H9 (cell line): ENCODE results near the gene CNNM3. TPM values are rescaled to one million over a fixed set of nuclear protein-coding genes. Genes with fewer than 3 reads are reported as not detected.

Experiments
- DNase-seq: peaks from one replicate; pipeline ENCODE4 v3.0.0-alpha.2; 2017
- H2AFZ ChIP-seq: one replicate; pipeline ENCODE4 v1.6.1; 2013; ENCODE audit warnings: mild to moderate bottlenecking, low read length, control low read depth, moderate library complexity
- H2AK5ac ChIP-seq: 2 replicates; pipeline ENCODE4 v1.6.1; 2013; ENCODE audit warnings: low read length, control low read depth, mixed read lengths; ENCODE audit not compliant: insufficient read length
- H2BK120ac ChIP-seq: one replicate; pipeline ENCODE4 v1.6.1; 2013; ENCODE audit warnings: low read depth, mild to moderate bottlenecking, low read length, control low read depth, inconsistent platforms; ENCODE audit not compliant: poor library complexity, severe bottlenecking
- H2BK12ac ChIP-seq: 2 replicates; pipeline ENCODE4 v1.6.1; 2013; ENCODE audit warnings: low read length, control low read depth, mixed read lengths, low read depth; ENCODE audit not compliant: insufficient read length
- H2BK15ac ChIP-seq: 2 replicates; pipeline ENCODE4 v1.6.1; 2013; ENCODE audit warnings: low read depth, low read length, control low read depth
- H2BK20ac ChIP-seq: one replicate; pipeline ENCODE4 v1.6.1; 2013; ENCODE audit warnings: low read depth, mild to moderate bottlenecking, low read length, control low read depth, inconsistent platforms; ENCODE audit not compliant: poor library complexity, severe bottlenecking
- H2BK5ac ChIP-seq: 2 replicates; pipeline ENCODE4 v1.6.1; 2013; ENCODE audit warnings: low read length, control low read depth, mixed read lengths; ENCODE audit not compliant: insufficient read length
- H3K14ac ChIP-seq: 2 replicates; pipeline ENCODE4 v1.6.1; 2013; ENCODE audit warnings: low read length, control low read depth; ENCODE audit not compliant: insufficient read depth
- H3K18ac ChIP-seq: 2 replicates; pipeline ENCODE4 v1.6.1; 2013; ENCODE audit warnings: low read depth, mild to moderate bottlenecking, mixed read lengths, low read length, control low read depth; ENCODE audit not compliant: insufficient read length
- H3K23ac ChIP-seq: 2 replicates; pipeline ENCODE4 v1.6.1; 2013; ENCODE audit warnings: low read length, control low read depth, mixed read lengths, low read depth; ENCODE audit not compliant: insufficient read length
- H3K23me2 ChIP-seq: 2 replicates; pipeline ENCODE4 v1.6.1; 2013; ENCODE audit warnings: low read depth, mild to moderate bottlenecking, mixed read lengths, low read length, control low read depth; ENCODE audit not compliant: insufficient read length, poor library complexity, severe bottlenecking
- H3K27ac ChIP-seq: 2 replicates; pipeline ENCODE4 v1.5.1; 2013; ENCODE audit warnings: low read length, control low read depth, mixed read lengths, low read depth; ENCODE audit not compliant: insufficient read length
- H3K27me3 ChIP-seq: 2 replicates; pipeline ENCODE4 v1.6.1; 2013; ENCODE audit warnings: low read length, control low read depth, inconsistent platforms; ENCODE audit not compliant: insufficient read depth
- H3K4ac ChIP-seq: 2 replicates; pipeline ENCODE4 v1.6.1; 2013; ENCODE audit warnings: low read depth, mild to moderate bottlenecking, control low read depth, inconsistent platforms, low read length, moderate library complexity
- H3K4me1 ChIP-seq: 2 replicates; pipeline ENCODE4 v1.6.1; 2013; ENCODE audit warnings: low read length, control low read depth, inconsistent platforms; ENCODE audit not compliant: insufficient read depth
- H3K4me2 ChIP-seq: 2 replicates; pipeline ENCODE4 v1.6.1; 2013; ENCODE audit warnings: low read length, control low read depth, mixed read lengths; ENCODE audit not compliant: insufficient read length, insufficient read depth
- H3K56ac ChIP-seq: 2 replicates; pipeline ENCODE4 v1.6.1; 2013; ENCODE audit warnings: low read depth, mild to moderate bottlenecking, mixed read lengths, low read length, control low read depth; ENCODE audit not compliant: insufficient read length
- H3K79me1 ChIP-seq: 2 replicates; pipeline ENCODE4 v1.6.1; 2013; ENCODE audit warnings: low read depth, mild to moderate bottlenecking, moderate library complexity, low read length, control low read depth, inconsistent platforms; ENCODE audit not compliant: insufficient read depth, poor library complexity, severe bottlenecking
- H3K79me2 ChIP-seq: 2 replicates; pipeline ENCODE4 v1.6.1; 2013; ENCODE audit warnings: low read length, control low read depth, inconsistent platforms; ENCODE audit not compliant: insufficient read depth
- H3K9ac ChIP-seq: 2 replicates; pipeline ENCODE4 v1.6.1; 2013; ENCODE audit warnings: low read length, control low read depth, mixed read lengths; ENCODE audit not compliant: insufficient read length; ENCODE audit errors: extremely low read depth
- H3K9me3 ChIP-seq: one replicate; pipeline ENCODE4 v1.6.1; 2013; ENCODE audit warnings: low read depth, low read length, inconsistent platforms; ENCODE audit not compliant: control insufficient read depth
- H3T11ph ChIP-seq: one replicate; pipeline ENCODE4 v1.6.1; 2013; ENCODE audit warnings: mild to moderate bottlenecking, low read length, control low read depth, inconsistent platforms
- H4K20me1 ChIP-seq: one replicate; pipeline ENCODE4 v1.6.1; 2013; ENCODE audit not compliant: control insufficient read depth, insufficient read length, insufficient read depth
- H4K5ac ChIP-seq: 2 replicates; pipeline ENCODE4 v1.6.1; 2013; ENCODE audit warnings: low read depth, mild to moderate bottlenecking, mixed read lengths, low read length, control low read depth; ENCODE audit not compliant: insufficient read length
- H4K8ac ChIP-seq: replicated peaks from 2 replicates; pipeline ENCODE4 v1.6.1; 2013; ENCODE audit warnings: low read length, control low read depth, mixed read lengths, low read depth; ENCODE audit not compliant: insufficient read length
- H4K91ac ChIP-seq: 2 replicates; pipeline ENCODE4 v1.6.1; 2013; ENCODE audit warnings: low read depth, mild to moderate bottlenecking, moderate library complexity, mixed read lengths, low read length, control low read depth; ENCODE audit not compliant: insufficient read length
- H3K27ac Mint-ChIP-seq, 3 experiments: 2 replicates in 2 of 3; 3 replicates in 1 of 3; pipeline ENCODE4 v1.8.0; 2020 to 2021; ENCODE audit warnings: mixed read lengths in 3 of 3, mild to moderate bottlenecking in 1 of 3, moderate library complexity in 1 of 3
- H3K27me3 Mint-ChIP-seq: 2 replicates; pipeline ENCODE4 v1.8.0; 2021; ENCODE audit warnings: low read depth, mild to moderate bottlenecking, moderate library complexity, mixed read lengths
- H3K36me3 Mint-ChIP-seq, 3 experiments: 2 replicates in 2 of 3; 3 replicates in 1 of 3; pipeline ENCODE4 v1.8.0; 2020 to 2021; ENCODE audit warnings: low read depth in 3 of 3, mixed read lengths in 3 of 3; ENCODE audit not compliant: insufficient read depth in 1 of 3
- H3K4me1 Mint-ChIP-seq, 2 experiments: 2 replicates each; pipeline ENCODE4 v1.8.0; 2020; ENCODE audit warnings: mixed read lengths in 2 of 2
- H3K4me3 Mint-ChIP-seq, 2 experiments: 2 replicates in 1 of 2; 3 replicates in 1 of 2; pipeline ENCODE4 v1.8.0; 2020 to 2021; ENCODE audit warnings: mild to moderate bottlenecking in 2 of 2, mixed read lengths in 2 of 2, moderate library complexity in 1 of 2
- H3K9me3 Mint-ChIP-seq, 2 experiments: 2 replicates in 1 of 2; 3 replicates in 1 of 2; pipeline ENCODE4 v1.8.0; 2020; ENCODE audit warnings: mild to moderate bottlenecking in 2 of 2, mixed read lengths in 2 of 2, moderate library complexity in 1 of 2
- CTCF ChIP-seq: fragments of 200-600 bp; sonication (generic); conservative IDR thresholded peaks from 3 replicates; pipeline ENCODE4 v1.8.0; 2021; ENCODE audit warnings: antibody characterized with exemption, mild to moderate bottlenecking
- WGBS: extraction: QIAGEN DNeasy Blood & Tissue Kit; methylation state at CpG from one replicate; pipeline ENCODE4 v1.1.7; 2013; ENCODE audit warnings: missing lambda C conversion rate, low lambda C conversion rate, mixed read lengths; ENCODE audit not compliant: insufficient read length; ENCODE audit errors: extremely low coverage; 5-methylcytosine and 5-hydroxymethylcytosine counted together
- total RNA-seq: library from RNA; stranded (reverse); gene quantifications from 2 replicates; pipeline ENCODE4 v1.2.1, GENCODE V29; 2021

Gene CNNM3
- total RNA-seq, 1 experiment from 2014 or later = 25.0 TPM

GRCh38 chr2:96800061-96801004 is 15.7 kb upstream of the CNNM3 start:
- H3K14ac ChIP-seq = peak overlapping the region; percentile 26; the same call in 1 of the 2 replicates
- no peaks in the 10 kb centered on the region for H3K4me1 Mint-ChIP-seq
- H3T11ph ChIP-seq = no peak overlapping the region
- no peak overlapping the region for H2BK120ac ChIP-seq
- DNase-seq = no peak
- H3K23me2 ChIP-seq = no peaks in the 10 kb centered on the region
- H2BK5ac ChIP-seq = no peak overlapping the region
- H3K27ac Mint-ChIP-seq = 0 out of 7 replicates have a peak overlapping the region, but pooled peaks of 1 of the 3 experiments have one; percentile 40
- no peaks in the 10 kb centered on the region for H3K79me1 ChIP-seq
- H3K4ac ChIP-seq = no peak overlapping the region
- H3K79me2 ChIP-seq = no peaks in the 10 kb centered on the region
- no peaks in the 10 kb centered on the region for H3K4me1 ChIP-seq
- no CpG with 5 or more reads among the region's 27 CpGs for WGBS
- no peak overlapping the region for H4K91ac ChIP-seq
- no peak overlapping the region for H3K18ac ChIP-seq
- H4K5ac ChIP-seq = no peak overlapping the region
- no peak overlapping the region for H3K27ac ChIP-seq
- H2BK20ac ChIP-seq = no peak overlapping the region
- H4K20me1 ChIP-seq = no peaks in the 10 kb centered on the region
- no peak overlapping the region for H2BK15ac ChIP-seq
- H3K27me3 ChIP-seq = no peaks in the 10 kb centered on the region
- TF ChIP-seq CTCF = no peak
- no peak overlapping the region for H4K8ac ChIP-seq
- no peaks in the 10 kb centered on the region for H3K9me3 ChIP-seq
- no peak overlapping the region for H2BK12ac ChIP-seq
- H3K23ac ChIP-seq = no peak overlapping the region
- H3K9ac ChIP-seq = no peak overlapping the region
- no peak overlapping the region for H2AK5ac ChIP-seq
- no peak overlapping the region for H2AFZ ChIP-seq
- H3K4me2 ChIP-seq = no peak overlapping the region
- H3K56ac ChIP-seq = no peak overlapping the region
- H3K4me3 Mint-ChIP-seq = no peak overlapping the region
- H3K9me3 Mint-ChIP-seq = no peaks in the 10 kb centered on the region
- peaks cover 0 to 10% (median 4%) of the 10 kb centered on the region in 3 experiments; a peak in 4 of 7 replicates for H3K36me3 Mint-ChIP-seq
- H3K27me3 Mint-ChIP-seq = no peaks in the 10 kb centered on the region
